GM23338 (cell line): ENCODE results near the gene POLR1A. TPM values are rescaled to one million over a fixed set of nuclear protein-coding genes. Genes with fewer than 3 reads are reported as not detected.

Source experiments
- ATAC-seq: fragments of 200-7000 bp; cut with Tn5 transposase; 3 replicates; pipeline ENCODE4 v1.9.1; 2020
- DNase-seq: peaks from one replicate; pipeline ENCODE4 v3.0.0-alpha.2; 2015; ENCODE audit warnings: low spot score
- H2AFZ ChIP-seq: fragments of 200-600 bp; sonication (generic); 2 replicates; pipeline ENCODE4 v1.8.0; 2016; ENCODE audit warnings: antibody characterized with exemption, mild to moderate bottlenecking, moderate library complexity
- H3F3A ChIP-seq: fragments of 200-600 bp; sonication (generic); replicated peaks from 2 replicates; pipeline ENCODE4 v1.8.0; 2017; ENCODE audit warnings: antibody characterized with exemption, mixed run types, low read depth
- H3K27ac ChIP-seq: fragments of 200-600 bp; sonication (generic); 2 replicates; pipeline ENCODE4 v1.6.1; 2016; ENCODE audit warnings: low read depth
- H3K27me3 ChIP-seq: fragments of 200-600 bp; sonication (generic); 2 replicates; pipeline ENCODE4 v1.8.0; 2016; ENCODE audit warnings: mild to moderate bottlenecking, mixed run types, moderate library complexity; ENCODE audit not compliant: insufficient read depth
- H3K36me3 ChIP-seq: fragments of 200-600 bp; sonication (generic); 2 replicates; pipeline ENCODE4 v1.8.0; 2016; ENCODE audit warnings: mild to moderate bottlenecking; ENCODE audit not compliant: insufficient read depth
- H3K4me1 ChIP-seq: fragments of 200-600 bp; sonication (generic); 2 replicates; pipeline ENCODE4 v1.8.0; 2016; ENCODE audit warnings: mild to moderate bottlenecking, moderate library complexity; ENCODE audit not compliant: insufficient read depth
- H3K4me2 ChIP-seq: fragments of 200-600 bp; sonication (generic); 2 replicates; pipeline ENCODE4 v1.7.1; 2017; ENCODE audit warnings: mixed run types
- H3K4me3 ChIP-seq: fragments of 200-600 bp; sonication (generic); 2 replicates; pipeline ENCODE4 v1.6.1; 2016; ENCODE audit warnings: mixed run types
- H3K79me2 ChIP-seq: fragments of 200-600 bp; sonication (generic); replicated peaks from 2 replicates; pipeline ENCODE4 v1.8.0; 2017; ENCODE audit warnings: mild to moderate bottlenecking; ENCODE audit not compliant: insufficient read depth
- H3K9me2 ChIP-seq: fragments of 200-600 bp; sonication (generic); 2 replicates; pipeline ENCODE4 v1.8.0; 2017; ENCODE audit not compliant: insufficient read depth
- H4K20me1 ChIP-seq: fragments of 200-600 bp; sonication (generic); replicated peaks from 2 replicates; pipeline ENCODE4 v1.8.0; 2017; ENCODE audit warnings: mild to moderate bottlenecking; ENCODE audit not compliant: insufficient read depth
- H3K27ac Mint-ChIP-seq: 2 replicates; pipeline ENCODE4 v1.8.0; 2020; ENCODE audit warnings: inconsistent platforms, mild to moderate bottlenecking, moderate library complexity, mixed read lengths
- H3K27me3 Mint-ChIP-seq: 3 replicates; pipeline ENCODE4 v1.8.0; 2022; ENCODE audit warnings: low read depth, mild to moderate bottlenecking, moderate library complexity, mixed read lengths, inconsistent platforms; ENCODE audit not compliant: insufficient read depth, poor library complexity
- H3K36me3 Mint-ChIP-seq: 3 replicates; pipeline ENCODE4 v1.8.0; 2021; ENCODE audit warnings: low read depth, mild to moderate bottlenecking, inconsistent platforms, moderate library complexity, mixed read lengths
- H3K4me1 Mint-ChIP-seq: 3 replicates; pipeline ENCODE4 v1.8.0; 2020; ENCODE audit warnings: mild to moderate bottlenecking, inconsistent platforms, mixed read lengths
- H3K4me3 Mint-ChIP-seq: 3 replicates; pipeline ENCODE4 v1.8.0; 2021; ENCODE audit warnings: moderate library complexity, mild to moderate bottlenecking, inconsistent platforms, mixed read lengths
- H3K9me3 Mint-ChIP-seq: 3 replicates; pipeline ENCODE4 v1.8.0; 2020; ENCODE audit warnings: moderate library complexity, mild to moderate bottlenecking, inconsistent platforms, mixed read lengths
- CREB1 ChIP-seq: fragments of 250-450 bp; sonication (Bioruptor Pico); IDR thresholded peaks from 2 replicates; pipeline ENCODE4 v1.5.0; 2020; ENCODE audit warnings: low read depth, mild to moderate bottlenecking, moderate library complexity
- ETS1 ChIP-seq: IDR thresholded peaks from 2 replicates; pipeline ENCODE4 v1.6.1; 2016; ENCODE audit warnings: antibody characterized with exemption
- EZH2 ChIP-seq: fragments of 200-600 bp; sonication (generic); IDR thresholded peaks from one replicate; pipeline ENCODE4 v1.8.0; 2017; ENCODE audit warnings: antibody characterized with exemption, mild to moderate bottlenecking, low read depth; ENCODE audit not compliant: unreplicated experiment
- JUNB ChIP-seq: IDR thresholded peaks from one replicate; pipeline ENCODE4 v1.6.1; 2016; ENCODE audit warnings: antibody characterized with exemption; ENCODE audit not compliant: unreplicated experiment
- NANOG ChIP-seq: IDR thresholded peaks from 2 replicates; pipeline ENCODE4 v1.6.1; 2016; ENCODE audit warnings: antibody characterized with exemption, borderline replicate concordance
- POLR2AphosphoS5 ChIP-seq: IDR thresholded peaks from 2 replicates; pipeline ENCODE4 v1.6.1; 2016; ENCODE audit warnings: antibody characterized with exemption, low read depth
- STAT1 ChIP-seq: IDR thresholded peaks from one replicate; pipeline ENCODE4 v1.6.1; 2016; ENCODE audit warnings: antibody characterized with exemption; ENCODE audit not compliant: unreplicated experiment
- ZNF114 ChIP-seq: fragments of 250-450 bp; sonication (Bioruptor Pico); IDR thresholded peaks from 2 replicates; pipeline ENCODE4 v1.5.0; 2020; ENCODE audit warnings: mild to moderate bottlenecking, moderate library complexity
- polyA plus RNA-seq: library from polyadenylated mRNA; unstranded; fragments of >200 nt; fragmentation: Nextera tagmentation; extraction: Ambion mirVana; gene quantifications from 2 replicates; pipeline ENCODE4 v1.2.1, GENCODE V29; 2016
- total RNA-seq: library from RNA; depleted of rRNA; stranded (reverse); fragments of >200 nt; shearing (Covaris generic); gene quantifications from 2 replicates; pipeline ENCODE4 v1.2.3, GENCODE V29; 2014
- TF ChIP-seq, protein P1 (sequence below): IDR thresholded peaks from one replicate; pipeline ENCODE4 v1.6.1; 2018; ENCODE audit warnings: antibody characterized with exemption; ENCODE audit not compliant: unreplicated experiment

The POLR1A gene
- total and polyA plus RNA-seq, 2 experiments from 2014 or later, result 13.8 to 43.2 TPM

DNA sequence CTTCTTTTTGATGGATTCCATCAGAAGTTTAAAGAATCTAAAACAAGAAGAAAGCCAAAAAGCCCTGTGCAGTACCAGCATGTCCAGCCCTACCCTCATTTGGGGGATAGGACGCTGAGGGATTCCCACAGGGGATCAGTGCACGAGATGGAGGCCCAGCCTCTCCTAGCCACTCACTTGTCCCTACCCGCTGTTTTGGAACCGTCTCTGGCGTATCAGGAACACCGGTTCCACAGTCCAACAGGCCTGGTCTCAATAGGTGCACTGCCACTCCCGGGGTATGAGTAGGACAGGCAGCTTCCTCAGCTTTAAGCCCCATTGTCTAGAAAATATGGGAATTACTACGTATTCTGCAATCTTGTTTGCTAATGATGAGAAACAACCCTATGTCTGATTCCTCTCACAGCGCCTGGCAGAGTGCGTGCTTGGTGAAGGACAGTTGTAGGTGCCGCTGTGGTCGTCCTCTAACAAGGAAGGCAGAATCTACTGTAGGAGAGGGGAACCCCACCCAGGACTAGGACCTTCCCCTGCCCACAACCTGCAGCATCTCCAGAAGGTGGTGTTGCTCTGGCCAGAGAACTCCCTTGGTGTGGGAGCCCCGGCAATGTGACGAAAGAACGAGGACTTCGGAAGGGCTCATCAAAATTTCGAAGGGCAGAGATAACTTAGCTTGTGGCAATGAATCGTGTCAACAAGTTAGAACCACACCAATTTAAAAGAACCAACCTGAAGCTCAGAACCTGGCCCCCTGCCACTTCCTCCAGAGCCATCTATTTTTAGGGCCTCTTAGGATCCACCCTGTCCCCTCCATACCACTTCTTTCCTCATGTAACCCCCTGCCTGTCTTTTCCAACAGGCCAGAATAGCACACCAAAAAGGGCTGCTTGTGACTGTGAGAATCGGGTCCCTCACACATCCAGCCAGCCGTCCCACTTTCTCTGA lies 71.7 kb downstream of the POLR1A start:
- no peak overlapping the region for H3K27ac ChIP-seq
- H3F3A ChIP-seq, result no peaks in the 10 kb centered on the region

More for the DNA sequence above, 71.7 kb downstream of the POLR1A start:
- Mint-ChIP-seq H3K9me3 (no peaks in the 10 kb centered on the region), H3K36me3 (peaks cover 86% of the 10 kb centered on the region), H3K4me3 (no peak overlapping the region), H3K27ac (no peak overlapping the region), H3K4me1 (peaks cover 14% of the 10 kb centered on the region; the same call in 2 of the 3 replicates), H3K27me3 (peaks cover 3% of the 10 kb centered on the region)
- H3K9me2 ChIP-seq, result no peaks in the 10 kb centered on the region
- no peaks in the 10 kb centered on the region for H3K79me2 ChIP-seq
- peaks cover 7% of the 10 kb centered on the region for H4K20me1 ChIP-seq
- no peak overlapping the region for H3K4me2 ChIP-seq
- H2AFZ ChIP-seq, result no peak overlapping the region
- TF ChIP-seq, protein P1, sequence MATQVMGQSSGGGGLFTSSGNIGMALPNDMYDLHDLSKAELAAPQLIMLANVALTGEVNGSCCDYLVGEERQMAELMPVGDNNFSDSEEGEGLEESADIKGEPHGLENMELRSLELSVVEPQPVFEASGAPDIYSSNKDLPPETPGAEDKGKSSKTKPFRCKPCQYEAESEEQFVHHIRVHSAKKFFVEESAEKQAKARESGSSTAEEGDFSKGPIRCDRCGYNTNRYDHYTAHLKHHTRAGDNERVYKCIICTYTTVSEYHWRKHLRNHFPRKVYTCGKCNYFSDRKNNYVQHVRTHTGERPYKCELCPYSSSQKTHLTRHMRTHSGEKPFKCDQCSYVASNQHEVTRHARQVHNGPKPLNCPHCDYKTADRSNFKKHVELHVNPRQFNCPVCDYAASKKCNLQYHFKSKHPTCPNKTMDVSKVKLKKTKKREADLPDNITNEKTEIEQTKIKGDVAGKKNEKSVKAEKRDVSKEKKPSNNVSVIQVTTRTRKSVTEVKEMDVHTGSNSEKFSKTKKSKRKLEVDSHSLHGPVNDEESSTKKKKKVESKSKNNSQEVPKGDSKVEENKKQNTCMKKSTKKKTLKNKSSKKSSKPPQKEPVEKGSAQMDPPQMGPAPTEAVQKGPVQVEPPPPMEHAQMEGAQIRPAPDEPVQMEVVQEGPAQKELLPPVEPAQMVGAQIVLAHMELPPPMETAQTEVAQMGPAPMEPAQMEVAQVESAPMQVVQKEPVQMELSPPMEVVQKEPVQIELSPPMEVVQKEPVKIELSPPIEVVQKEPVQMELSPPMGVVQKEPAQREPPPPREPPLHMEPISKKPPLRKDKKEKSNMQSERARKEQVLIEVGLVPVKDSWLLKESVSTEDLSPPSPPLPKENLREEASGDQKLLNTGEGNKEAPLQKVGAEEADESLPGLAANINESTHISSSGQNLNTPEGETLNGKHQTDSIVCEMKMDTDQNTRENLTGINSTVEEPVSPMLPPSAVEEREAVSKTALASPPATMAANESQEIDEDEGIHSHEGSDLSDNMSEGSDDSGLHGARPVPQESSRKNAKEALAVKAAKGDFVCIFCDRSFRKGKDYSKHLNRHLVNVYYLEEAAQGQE, result no peak
- TF ChIP-seq ZNF114, result no peak
- TF ChIP-seq EZH2, result no peak
- no peak for TF ChIP-seq NANOG
- TF ChIP-seq ETS1, result no peak
- TF ChIP-seq CREB1, result no peak
- no peak for TF ChIP-seq JUNB
- no peak for TF ChIP-seq STAT1
- TF ChIP-seq POLR2AphosphoS5, result no peak
- no peaks in the 10 kb centered on the region for H3K4me1 ChIP-seq
- H3K27me3 ChIP-seq, result no peaks in the 10 kb centered on the region
- H3K36me3 ChIP-seq, result peaks cover 35% of the 10 kb centered on the region
- DNase-seq, result no peak
- no peak overlapping the region for H3K4me3 ChIP-seq
- no peak for ATAC-seq
